Activated T-cell treated with anti-CD3 and anti-CD28 coated beads, Interleukin-2, amount 50 U/mL, for 1 hour (primary cell): Measurements from ENCODE around the gene ZNF211.

Source experiments
- DNase-seq: peaks from one replicate; pipeline ENCODE4 v3.0.0-alpha.2; 2020

The ZNF211 gene

GRCh38 chr19:57656346-57656745 is 23.4 kb downstream of the ZNF211 start:
- DNase-seq: no peak

GRCh38 chr19:57664269-57665127 is 31.5 kb downstream of the ZNF211 start:
- DNase-seq: peak; percentile 22

- DNase-seq: no peak
These were observed 32.4 kb downstream of the ZNF211 start for GRCh38 chr19:57665261-57665806.

- DNase-seq: no peak
These were observed 34.3 kb downstream of the ZNF211 start for GRCh38 chr19:57667228-57667627.

- DNase-seq: no peak
These were observed 35.7 kb downstream of the ZNF211 start, which contains the start of gene ZSCAN4 for GRCh38 chr19:57668635-57669034. Gene ZSCAN4 (plus strand): TSS chr19:57668935. CDS start chr19:57676146, 7,211 bp downstream.

- no peak for DNase-seq
These were observed 38.3 kb downstream of the ZNF211 start for GRCh38 chr19:57671124-57671895.

- no peak for DNase-seq
These were observed 39.5 kb downstream of the ZNF211 start for GRCh38 chr19:57672466-57672865.

GRCh38 chr19:57675881-57676280 is 42.9 kb downstream of the ZNF211 start:
- DNase-seq: no peak

GRCh38 chr19:57682226-57682766 is 49.3 kb downstream of the ZNF211 start:
- no peak for DNase-seq

- no peak for DNase-seq
These were observed 53.8 kb downstream of the ZNF211 start for GRCh38 chr19:57686727-57687126.

GRCh38 chr19:57687363-57688010 is 54.5 kb downstream of the ZNF211 start:
- DNase-seq: no peak

- DNase-seq: no peak
These were observed 55.2 kb downstream of the ZNF211 start for GRCh38 chr19:57688011-57688763.

- no peak for DNase-seq
These were observed 56.8 kb downstream of the ZNF211 start for GRCh38 chr19:57689750-57690149.
